ENCODE results near the gene INTS11. TPM values are rescaled to one million over a fixed set of nuclear protein-coding genes. Genes with fewer than 3 reads are reported as not detected.
A peak's percentile ranks its signal among the peaks of the same experiment; 100 is the strongest.
"Not testable (repeated sequence)": the region's sequence is repeated elsewhere in the genome, so short reads cannot be mapped to it uniquely, and the experiment has no call there.

Gene INTS11
- total and polyA plus RNA-seq, 2 donors (not counting 1 experiment from before 2014, with no cell fraction given), result 149 to 245 TPM

GRCh38 chr1:1371364-1371745, 46.9 kb upstream of the INTS11 start:
- H3K27me3 ChIP-seq (replicated peaks in 1 of 4; ENCODE audit: control extremely low read depth in 1 of 4, control insufficient read depth in 3 of 4, insufficient read depth in 4 of 4, low read length in 3 of 4), result no peaks in the 10 kb centered on the region
- H3K9me3 ChIP-seq (ENCODE audit: control extremely low read depth in 1 of 3, control insufficient read depth in 2 of 3, insufficient read depth in 1 of 3, low read length in 2 of 3), result peaks cover 0 to 10% (median 0%) of the 10 kb centered on the region in 3 donors
- H3K4me1 Mint-ChIP-seq, result peaks cover 11% of the 10 kb centered on the region
- no peak for TF ChIP-seq EZH2 (IDR thresholded peaks at IDR 0.05; ENCODE audit: borderline replicate concordance, insufficient read depth, low read depth, low read length, poor library complexity, severe bottlenecking)
- TF ChIP-seq CTCF (IDR thresholded peaks at IDR 0.05), result no peak
- peaks cover 21% of the 10 kb centered on the region for H4K20me1 ChIP-seq (ENCODE audit: control insufficient read depth, insufficient read depth, low read length, poor library complexity, severe bottlenecking)
- intact Hi-C loops (cut with micrococcal nuclease), result no loop called here
- H3K9me3 Mint-ChIP-seq (ENCODE audit: insufficient read depth), result no peaks in the 10 kb centered on the region
- H3K27me3 Mint-ChIP-seq, result no peaks in the 10 kb centered on the region
- no peak overlapping the region for H3K4me3 ChIP-seq (ENCODE audit: control extremely low read depth in 1 of 5, extremely low read depth in 1 of 5, insufficient read depth in 1 of 5, low read depth in 2 of 5, low read length in 4 of 5)
- peaks cover 0 to 10% of the 10 kb centered on the region in 2 experiments for H3K36me3 ChIP-seq (replicated peaks in 1 of 2; ENCODE audit: control extremely low read depth in 1 of 2, control insufficient read depth in 1 of 2, extremely low read depth in 1 of 2, insufficient read depth in 2 of 2, low read length in 1 of 2)
- peaks cover 19 to 37% of the 10 kb centered on the region in 2 donors for H3K4me1 ChIP-seq (ENCODE audit: control insufficient read depth in 2 of 2, insufficient read depth in 2 of 2, low read length in 2 of 2)
- no peak overlapping the region for H2AFZ ChIP-seq (ENCODE audit: insufficient read depth, low read depth, low read length, poor library complexity, severe bottlenecking)
- CTCF ChIA-PET, result interaction anchor here (0.6 to 3.2 kb wide), 14 partner anchors 10 to 388 kb away, joined by 3 to 16 read pairs (median 4); partner anchors contain the start of gene CCNL2
- ATAC-seq (ENCODE audit: low read depth) (no peak), DNase-seq (peak; percentile 52)
- no peak overlapping the region for H3K27ac Mint-ChIP-seq
- H3K9ac ChIP-seq (ENCODE audit: low read length), result no peak overlapping the region
- 11% methylated on average over 11 of the region's 12 CpGs for WGBS (ENCODE audit: insufficient coverage)
- H3K4me3 Mint-ChIP-seq, result no peak overlapping the region
- H3K79me2 ChIP-seq (ENCODE audit: control insufficient read depth, insufficient read depth, low read length), result peaks cover 15% of the 10 kb centered on the region
- no peak overlapping the region for H3K27ac ChIP-seq (ENCODE audit: low read length in 2 of 2)
- H3K4me2 ChIP-seq (replicated peaks; ENCODE audit: low read depth, low read length, poor library complexity, severe bottlenecking), result peak overlapping the region; percentile 58
- POLR2A ChIA-PET, result no interaction called here

- DNase-seq, result no peak
- Mint-ChIP-seq H3K9me3 (ENCODE audit: insufficient read depth) (no peaks in the 10 kb centered on the region), H3K27ac (no peak overlapping the region), H3K4me3 (no peak overlapping the region), H3K4me1 (peaks cover 11% of the 10 kb centered on the region), H3K27me3 (no peaks in the 10 kb centered on the region)
- no peak overlapping the region for H3K9ac ChIP-seq (ENCODE audit: low read length)
- peaks cover 0 to 15% (median 0%) of the 10 kb centered on the region in 3 donors for H3K9me3 ChIP-seq (ENCODE audit: control extremely low read depth in 1 of 3, control insufficient read depth in 2 of 3, insufficient read depth in 1 of 3, low read length in 2 of 3)
- H3K4me3 ChIP-seq (ENCODE audit: control extremely low read depth in 1 of 5, extremely low read depth in 1 of 5, insufficient read depth in 1 of 5, low read depth in 2 of 5, low read length in 4 of 5), result no peak overlapping the region
- no peak for ATAC-seq (ENCODE audit: low read depth)
- H2AFZ ChIP-seq (ENCODE audit: insufficient read depth, low read depth, low read length, poor library complexity, severe bottlenecking), result no peak overlapping the region
- 75% methylated on average over 16 of the region's 16 CpGs for WGBS (ENCODE audit: insufficient coverage)
- H3K4me2 ChIP-seq (replicated peaks; ENCODE audit: low read depth, low read length, poor library complexity, severe bottlenecking), result no peak overlapping the region
- peaks cover 15% of the 10 kb centered on the region for H3K79me2 ChIP-seq (ENCODE audit: control insufficient read depth, insufficient read depth, low read length)
- no peaks in the 10 kb centered on the region for H3K27me3 ChIP-seq (replicated peaks in 1 of 4; ENCODE audit: control extremely low read depth in 1 of 4, control insufficient read depth in 3 of 4, insufficient read depth in 4 of 4, low read length in 3 of 4)
- peaks cover 0 to 10% of the 10 kb centered on the region in 2 experiments for H3K36me3 ChIP-seq (replicated peaks in 1 of 2; ENCODE audit: control extremely low read depth in 1 of 2, control insufficient read depth in 1 of 2, extremely low read depth in 1 of 2, insufficient read depth in 2 of 2, low read length in 1 of 2)
- TF ChIP-seq EZH2 (IDR thresholded peaks at IDR 0.05; ENCODE audit: borderline replicate concordance, insufficient read depth, low read depth, low read length, poor library complexity, severe bottlenecking) (no peak), CTCF (IDR thresholded peaks at IDR 0.05) (no peak)
- H3K4me1 ChIP-seq (ENCODE audit: control insufficient read depth in 2 of 2, insufficient read depth in 2 of 2, low read length in 2 of 2), result peaks cover 15 to 33% of the 10 kb centered on the region in 2 donors
- intact Hi-C loops (cut with micrococcal nuclease), result no loop called here
- POLR2A ChIA-PET, result no interaction called here
- CTCF ChIA-PET, result interaction anchor here (0.9 to 3.2 kb wide), 8 partner anchors 11 to 388 kb away, joined by 3 to 16 read pairs (median 8); partner anchors contain the start of gene CCNL2
- H3K27ac ChIP-seq (ENCODE audit: low read length in 2 of 2), result no peak overlapping the region
- peaks cover 21% of the 10 kb centered on the region for H4K20me1 ChIP-seq (ENCODE audit: control insufficient read depth, insufficient read depth, low read length, poor library complexity, severe bottlenecking)
Observed at GRCh38 chr1:1370771-1371300, 46.4 kb upstream of the INTS11 start.

GRCh38 chr1:1370094-1370493, 45.6 kb upstream of the INTS11 start:
- DNase-seq; H2AFZ ChIP-seq (ENCODE audit: insufficient read depth, low read depth, low read length, poor library complexity, severe bottlenecking); H3K27ac ChIP-seq (ENCODE audit: low read length in 2 of 2); ATAC-seq (ENCODE audit: low read depth); H3K4me1 Mint-ChIP-seq; H3K4me3 Mint-ChIP-seq; H3K27ac Mint-ChIP-seq; H3K9me3 Mint-ChIP-seq (ENCODE audit: insufficient read depth); H3K4me2 ChIP-seq (replicated peaks; ENCODE audit: low read depth, low read length, poor library complexity, severe bottlenecking); H3K9ac ChIP-seq (ENCODE audit: low read length); H3K27me3 ChIP-seq (replicated peaks in 1 of 4; ENCODE audit: control extremely low read depth in 1 of 4, control insufficient read depth in 3 of 4, insufficient read depth in 4 of 4, low read length in 3 of 4); H3K4me3 ChIP-seq (ENCODE audit: control extremely low read depth in 1 of 5, extremely low read depth in 1 of 5, insufficient read depth in 1 of 5, low read depth in 2 of 5, low read length in 4 of 5); intact Hi-C loops (cut with micrococcal nuclease); H3K27me3 Mint-ChIP-seq: not testable (repeated sequence)
- Histone ChIP-seq H3K4me1 (ENCODE audit: control insufficient read depth in 2 of 2, insufficient read depth in 2 of 2, low read length in 2 of 2) (peaks cover 15 to 30% of the 10 kb centered on the region in 2 donors), H3K9me3 (ENCODE audit: control extremely low read depth in 1 of 3, control insufficient read depth in 2 of 3, insufficient read depth in 1 of 3, low read length in 2 of 3) (peaks cover 0 to 17% (median 0%) of the 10 kb centered on the region in 3 donors), H4K20me1 (ENCODE audit: control insufficient read depth, insufficient read depth, low read length, poor library complexity, severe bottlenecking) (peaks cover 21% of the 10 kb centered on the region), H3K79me2 (ENCODE audit: control insufficient read depth, insufficient read depth, low read length) (peaks cover 15% of the 10 kb centered on the region), H3K36me3 (replicated peaks in 1 of 2; ENCODE audit: control extremely low read depth in 1 of 2, control insufficient read depth in 1 of 2, extremely low read depth in 1 of 2, insufficient read depth in 2 of 2, low read length in 1 of 2) (peaks cover 0 to 10% of the 10 kb centered on the region in 2 experiments)
- POLR2A ChIA-PET, result interaction anchor here (0.7 kb wide), 1 partner anchor 542 kb away, joined by 7 read pairs; no protein-coding TSS in a partner anchor
- WGBS (ENCODE audit: insufficient coverage), result 71% methylated on average over 5 of the region's 14 CpGs
- CTCF ChIA-PET, result interaction anchor here (1.9 to 3.0 kb wide), 2 partner anchors 18 to 29 kb away, joined by 8 to 12 read pairs; partner anchors contain the start of gene CCNL2
